ENCODE measurements around the gene IGF2BP3.

The IGF2BP3 gene

GRCh38 chr7:23347682-23348180, 122.6 kb downstream of the IGF2BP3 start:
- TF ChIP-seq ISL1 (CRISPR knock-in tag; IDR thresholded peaks at IDR 0.05) (peak; percentile 73), ZC3H10 (CRISPR knock-in tag; IDR thresholded peaks at IDR 0.05) (peak; percentile 69; the same call in 1 of the 2 replicates), ARNTL (CRISPR knock-in tag; IDR thresholded peaks at IDR 0.05; ENCODE audit: borderline replicate concordance, low read depth) (no peak), ZNF70 (CRISPR knock-in tag; IDR thresholded peaks at IDR 0.05) (no peak), TOX (CRISPR knock-in tag; IDR thresholded peaks at IDR 0.05; ENCODE audit: borderline replicate concordance) (peak; percentile 74), ZNF8 (CRISPR knock-in tag; IDR thresholded peaks at IDR 0.05) (peak; percentile 7; the same call in 1 of the 2 replicates), ESRRG (CRISPR knock-in tag; IDR thresholded peaks at IDR 0.05) (no peak)
- peak; percentile 88 for ATAC-seq

GRCh38 chr7:23347033-23347681, 123.1 kb downstream of the IGF2BP3 start:
- no peak for TF ChIP-seq ISL1 (CRISPR knock-in tag; IDR thresholded peaks at IDR 0.05)
- TF ChIP-seq RARB (CRISPR knock-in tag; IDR thresholded peaks at IDR 0.05) = 0 out of 2 replicates have a peak, but pooled peaks have one; percentile 38
- peak; percentile 3 for ATAC-seq

GRCh38 chr7:23346316-23346715, 124.0 kb downstream of the IGF2BP3 start:
- no peak for ATAC-seq
- TF ChIP-seq ISL1 (CRISPR knock-in tag; IDR thresholded peaks at IDR 0.05) (no peak), TOX (CRISPR knock-in tag; IDR thresholded peaks at IDR 0.05; ENCODE audit: borderline replicate concordance) (no peak), TSHZ2 (CRISPR knock-in tag; IDR thresholded peaks at IDR 0.05) (no peak), CSDC2 (CRISPR knock-in tag; IDR thresholded peaks at IDR 0.05) (no peak), GLIS3 (CRISPR knock-in tag; IDR thresholded peaks at IDR 0.05) (no peak), OSR1 (CRISPR knock-in tag; IDR thresholded peaks at IDR 0.05) (no peak), ESRRG (CRISPR knock-in tag; IDR thresholded peaks at IDR 0.05) (no peak), CSRNP3 (CRISPR knock-in tag; IDR thresholded peaks at IDR 0.05) (no peak), PPARA (CRISPR knock-in tag; IDR thresholded peaks at IDR 0.05; ENCODE audit: borderline replicate concordance) (no peak), ZNF565 (CRISPR knock-in tag; conservative IDR thresholded peaks at IDR 0.05; ENCODE audit: low read depth) (no peak), ZNF8 (CRISPR knock-in tag; IDR thresholded peaks at IDR 0.05) (no peak), CREB5 (CRISPR knock-in tag; IDR thresholded peaks at IDR 0.05; ENCODE audit: low read depth) (no peak), PATZ1 (CRISPR knock-in tag; IDR thresholded peaks at IDR 0.05; ENCODE audit: borderline replicate concordance) (no peak), POU6F1 (CRISPR knock-in tag; IDR thresholded peaks at IDR 0.05; ENCODE audit: borderline replicate concordance, low read depth) (no peak), SNAI2 (CRISPR knock-in tag; IDR thresholded peaks at IDR 0.05) (no peak), ZFP3 (CRISPR knock-in tag; IDR thresholded peaks at IDR 0.05) (no peak), RARB (CRISPR knock-in tag; IDR thresholded peaks at IDR 0.05) (no peak), ARNTL (CRISPR knock-in tag; IDR thresholded peaks at IDR 0.05; ENCODE audit: borderline replicate concordance, low read depth) (no peak), ZNF70 (CRISPR knock-in tag; IDR thresholded peaks at IDR 0.05) (no peak)

Measured in SK-N-SH treated with all-trans-retinoic acid at 6 μM for 48 hours (cell line).